NCI-H1436 treated with DMSO at 0.1 percent for 48 hours (cell line): Measurements from ENCODE around the gene RNF31.

Experiments used
- DNase-seq: peaks from one replicate; lab custom pipeline; 2025; lab: John Stamatoyannopoulos, UW

RNF31 gene

DNA sequence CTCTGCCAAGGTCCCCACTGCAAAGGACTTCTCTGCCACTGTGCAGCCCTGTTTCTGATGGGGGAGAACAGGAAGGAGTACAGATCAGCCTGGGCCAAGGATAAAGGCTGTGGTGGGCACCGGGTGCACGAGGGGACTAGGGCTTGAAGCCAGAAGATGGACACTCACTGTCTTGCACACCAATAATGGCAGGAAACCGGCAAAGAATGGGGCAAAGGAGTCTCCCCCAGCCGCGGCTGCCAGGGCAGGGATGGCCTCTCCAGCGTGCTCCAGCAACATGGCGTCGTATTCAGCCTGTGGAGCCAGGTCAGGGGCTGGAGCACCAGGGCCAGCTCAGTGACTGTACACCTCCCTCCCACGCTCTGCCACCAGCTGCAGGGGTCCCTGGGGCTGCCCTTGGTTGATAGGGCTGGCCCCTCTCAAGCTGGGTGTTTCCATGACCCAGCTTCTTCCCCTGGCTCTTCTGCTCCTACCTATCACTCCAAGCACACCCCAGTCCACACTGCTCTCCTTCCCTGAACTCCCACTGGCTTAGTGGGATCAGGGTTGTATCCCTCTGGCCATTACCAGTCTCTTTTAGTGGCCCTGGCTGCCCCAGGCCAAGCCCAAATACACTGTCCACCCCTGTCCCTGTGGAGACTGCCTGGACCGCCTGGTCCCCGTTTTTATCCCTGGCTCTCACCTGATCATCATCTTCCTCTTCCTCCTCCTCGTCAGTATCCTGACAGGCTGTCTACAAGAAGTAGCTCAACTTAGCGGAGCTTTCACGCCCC is 35.0 kb downstream of the RNF31 start:
- no peak for DNase-seq

DNA sequence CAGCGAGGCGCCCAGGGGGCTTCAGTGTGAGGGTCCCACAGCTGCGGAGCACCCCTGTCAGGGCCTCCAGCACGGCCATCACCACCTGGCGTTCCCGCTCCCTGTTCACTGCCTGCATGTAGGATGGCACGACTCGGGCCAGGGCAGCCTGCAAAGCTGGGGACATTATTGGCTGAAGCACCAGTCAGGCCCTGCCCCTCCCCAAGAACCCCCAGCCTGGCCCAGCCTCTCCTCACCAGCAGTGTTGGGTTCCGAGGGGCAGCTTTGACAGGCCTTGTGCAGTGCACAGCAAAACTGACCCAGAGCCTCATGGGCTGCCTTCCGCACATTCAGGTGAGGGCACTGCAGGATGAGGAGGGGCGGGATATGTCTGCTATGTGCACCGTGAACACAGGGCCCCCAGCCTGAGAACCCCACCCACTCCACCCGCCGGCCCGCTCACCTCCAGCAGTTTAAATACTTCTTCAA is 35.8 kb downstream of the RNF31 start:
- no peak for DNase-seq

GRCh38 chr14:24184104-24184970 is 37.0 kb downstream of the RNF31 start:
- DNase-seq: no peak

GRCh38 chr14:24185026-24185425 is 37.7 kb downstream of the RNF31 start:
- no peak for DNase-seq

- DNase-seq: no peak
Measured at GRCh38 chr14:24185741-24186140, 38.4 kb downstream of the RNF31 start.

- DNase-seq: no peak
Measured at GRCh38 chr14:24186831-24187538, 39.7 kb downstream of the RNF31 start.

GRCh38 chr14:24187539-24187915 is 40.2 kb downstream of the RNF31 start:
- no peak for DNase-seq

GRCh38 chr14:24188251-24189058 is 41.2 kb downstream of the RNF31 start, which contains the start of gene IPO4:
Gene IPO4 (minus strand): TSS chr14:24188816. CDS start chr14:24188787, 29 bp downstream.
- DNase-seq: peak; percentile 91

DNA sequence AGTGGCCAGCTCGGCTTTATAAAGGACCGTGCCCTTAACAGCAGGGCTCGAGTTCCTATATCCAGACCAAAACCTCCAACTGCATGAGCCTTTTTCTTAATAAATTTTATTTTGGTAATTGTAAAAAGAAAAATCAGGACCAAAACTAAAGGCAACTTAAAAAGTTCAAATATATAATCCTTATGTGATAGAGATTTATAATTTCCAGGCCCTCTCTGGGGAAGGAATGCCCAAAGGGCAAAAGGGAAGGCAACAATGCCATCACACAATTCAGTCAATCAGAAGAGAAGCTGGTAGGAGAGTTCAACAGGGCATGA is 41.7 kb downstream of the RNF31 start:
- no peak for DNase-seq

DNA sequence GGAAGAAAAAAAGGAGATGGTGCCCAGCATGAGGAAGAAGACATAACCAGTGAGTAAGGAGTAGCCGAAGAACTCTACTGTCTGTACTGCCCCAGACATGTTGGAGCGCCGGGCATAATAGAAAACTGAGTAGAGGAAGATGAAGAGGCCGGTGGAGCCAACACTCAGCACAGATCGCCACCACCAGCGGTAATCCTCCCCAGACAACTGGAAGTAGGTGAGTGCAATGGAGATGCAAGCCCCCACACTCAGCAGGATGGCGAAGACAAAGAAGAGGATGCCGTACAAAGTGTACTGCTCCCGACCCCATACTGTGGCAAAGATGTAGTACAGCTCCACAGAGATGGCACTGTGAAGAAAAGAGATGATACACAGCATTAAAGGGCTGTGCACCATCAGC is 42.2 kb downstream of the RNF31 start:
- no peak for DNase-seq

- no peak for DNase-seq
Measured at GRCh38 chr14:24190416-24190815, 43.1 kb downstream of the RNF31 start.

DNA sequence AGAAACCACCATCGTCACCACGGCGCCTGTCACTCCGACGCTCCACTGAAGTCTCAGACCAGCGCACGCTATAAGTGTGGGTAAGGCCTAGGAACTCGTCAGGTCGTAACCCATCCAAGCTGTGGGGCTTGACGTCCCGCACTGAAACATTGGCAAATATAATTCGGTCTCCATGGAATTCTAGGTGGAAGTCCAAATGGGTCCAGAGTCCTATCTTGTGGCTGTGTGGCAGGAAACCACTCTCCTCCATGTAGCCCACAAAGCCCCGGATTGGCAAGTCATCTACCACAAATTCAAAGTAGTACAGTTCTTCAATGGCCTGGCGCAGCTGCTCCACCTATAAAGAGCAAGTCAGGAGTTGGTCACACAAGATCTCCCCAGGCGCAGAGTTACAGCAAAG is 45.6 kb downstream of the RNF31 start:
- DNase-seq: no peak

- DNase-seq: no peak
Measured at GRCh38 chr14:24194186-24194872, 47.0 kb downstream of the RNF31 start.

DNA sequence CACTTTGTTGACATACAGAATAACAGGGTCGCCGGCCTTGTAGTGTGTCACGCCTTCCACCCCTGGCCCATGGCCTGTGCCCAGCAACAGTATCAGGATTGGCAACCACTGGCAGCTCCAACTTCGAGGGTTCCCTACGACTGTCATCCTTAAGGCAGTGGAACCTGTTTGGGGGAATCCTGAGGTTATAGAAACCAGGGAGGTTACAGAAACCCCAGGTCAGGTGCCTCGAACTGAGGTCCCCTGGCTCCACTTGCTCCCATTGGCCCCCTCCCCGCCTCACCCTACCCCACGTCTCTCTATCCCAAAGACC is 47.5 kb downstream of the RNF31 start:
- no peak for DNase-seq

GRCh38 chr14:24195186-24196070 is 48.1 kb downstream of the RNF31 start, which contains the start of gene TM9SF1:
Gene TM9SF1 (minus strand): TSS chr14:24195441. CDS start chr14:24195019, 422 bp downstream.
- peak; percentile 44 for DNase-seq

- DNase-seq: no peak
Measured at GRCh38 chr14:24196071-24197055, 49.1 kb downstream of the RNF31 start.

GRCh38 chr14:24197056-24197450 is 49.8 kb downstream of the RNF31 start:
- DNase-seq: no peak

DNA sequence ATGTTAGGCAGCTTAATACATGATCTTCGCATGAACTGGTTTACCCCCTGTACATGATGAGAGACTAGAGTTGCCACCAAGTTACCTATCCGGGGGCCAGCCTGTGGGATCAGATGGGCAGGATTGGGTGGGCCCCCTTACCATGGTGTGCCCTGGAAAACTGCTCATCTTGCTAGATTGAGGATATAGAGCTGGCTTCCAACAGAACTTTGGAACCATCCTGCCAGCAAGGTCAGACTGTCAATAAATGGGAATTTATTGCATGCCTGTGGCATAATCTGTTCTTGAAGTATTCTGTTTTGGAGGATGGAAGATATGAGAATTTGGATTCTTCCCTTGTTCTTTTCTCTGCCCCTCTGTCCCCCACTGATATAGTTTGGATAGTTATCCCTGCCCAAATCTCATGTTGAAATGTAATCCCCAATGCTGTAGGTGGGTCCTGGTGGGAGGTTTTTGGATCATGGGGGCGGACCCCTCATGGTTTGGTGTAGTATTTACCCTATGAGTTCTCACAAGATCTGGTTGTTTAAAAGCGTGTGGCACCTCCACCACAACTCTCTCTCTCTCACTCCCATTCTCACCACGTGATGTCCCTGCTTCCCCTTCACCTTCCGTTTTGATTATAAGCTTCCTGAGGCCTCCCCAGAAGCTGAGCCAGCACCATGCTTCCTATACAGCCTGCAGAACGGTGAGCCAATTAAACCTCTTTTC is 51.7 kb downstream of the RNF31 start:
- DNase-seq: no peak
